ENCODE results near the gene NUBPL.
"Not testable (repeated sequence)": the region's sequence is repeated elsewhere in the genome, so short reads cannot be mapped to it uniquely, and the experiment has no call there.

Gene NUBPL

DNA sequence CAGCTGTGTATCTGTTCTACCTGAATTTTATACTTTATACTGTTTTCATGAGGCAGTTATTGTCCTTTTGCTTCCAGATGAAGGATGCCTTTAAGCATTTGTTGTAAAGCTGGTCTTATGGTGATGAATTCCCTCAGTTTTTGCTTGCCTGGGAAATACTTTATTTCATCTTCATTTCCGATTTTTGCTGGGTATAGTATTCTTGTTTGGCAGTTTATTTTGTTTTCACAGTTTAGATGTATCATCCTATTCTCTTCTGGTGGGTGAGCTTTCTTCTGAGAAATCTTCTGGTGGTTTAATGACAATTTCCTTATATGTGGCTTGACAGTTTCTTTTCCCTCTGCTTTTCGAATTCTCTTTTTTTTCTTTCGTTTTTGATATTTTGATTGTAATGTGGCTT, 188.1 kb downstream of the NUBPL start:
- no peak for ATAC-seq

DNA sequence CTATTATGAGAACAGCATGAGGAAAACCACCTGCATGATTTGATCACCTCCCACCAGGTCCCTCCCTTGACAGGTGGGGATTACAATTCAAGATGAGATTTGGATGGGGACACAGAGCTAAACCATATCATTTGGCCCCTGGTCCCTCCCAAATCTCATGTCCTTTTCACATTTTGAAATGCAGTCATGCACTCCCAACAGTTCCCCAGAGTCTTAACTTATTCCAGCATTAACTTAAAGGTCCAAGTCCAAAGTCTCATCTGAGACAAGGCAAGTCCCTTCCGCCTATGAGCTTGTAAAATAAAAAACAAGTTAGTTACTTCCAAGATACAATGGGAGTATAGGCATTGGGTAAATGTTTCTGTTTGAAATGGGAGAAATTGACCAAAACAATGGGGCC, 189.8 kb downstream of the NUBPL start:
- ATAC-seq, result not testable (repeated sequence)

DNA sequence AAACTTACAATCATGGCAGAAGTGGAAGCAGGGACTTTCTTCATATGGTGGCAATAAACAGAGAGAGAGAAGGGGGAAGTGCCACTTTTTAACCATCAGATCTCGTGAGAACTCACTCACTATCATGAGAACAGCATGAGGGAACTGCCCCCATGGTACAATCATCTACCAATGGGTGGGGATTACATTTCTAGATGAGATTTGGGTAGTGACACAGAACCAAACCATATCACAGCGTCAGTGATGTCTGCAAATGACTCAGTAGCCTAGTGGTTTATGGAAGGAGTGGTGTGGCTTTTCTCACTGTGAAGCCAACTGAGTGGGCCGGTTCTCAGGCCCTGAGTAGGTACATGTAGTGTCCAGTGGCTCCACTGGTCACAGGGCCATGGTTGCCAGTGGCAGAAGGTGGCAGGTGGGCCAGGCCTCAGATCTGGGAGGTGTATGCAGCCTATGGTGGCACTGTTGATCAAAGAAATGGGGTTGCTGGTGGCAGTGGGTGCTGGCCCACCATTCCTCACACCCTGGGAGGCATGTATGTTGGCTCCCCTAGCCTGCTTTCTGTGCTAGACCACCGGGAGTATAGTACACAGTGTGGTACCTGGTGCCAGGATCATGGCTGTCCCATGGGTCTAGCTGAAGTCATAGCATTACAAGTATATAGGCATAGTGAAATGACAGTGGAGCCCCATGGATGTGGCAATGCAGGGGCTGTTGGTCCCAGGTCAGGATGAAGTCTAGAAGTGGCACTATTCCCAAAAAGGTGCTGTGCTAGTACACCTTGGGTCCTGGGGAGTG, 191.9 kb downstream of the NUBPL start:
- ATAC-seq, result peak; percentile 21 to 36

DNA sequence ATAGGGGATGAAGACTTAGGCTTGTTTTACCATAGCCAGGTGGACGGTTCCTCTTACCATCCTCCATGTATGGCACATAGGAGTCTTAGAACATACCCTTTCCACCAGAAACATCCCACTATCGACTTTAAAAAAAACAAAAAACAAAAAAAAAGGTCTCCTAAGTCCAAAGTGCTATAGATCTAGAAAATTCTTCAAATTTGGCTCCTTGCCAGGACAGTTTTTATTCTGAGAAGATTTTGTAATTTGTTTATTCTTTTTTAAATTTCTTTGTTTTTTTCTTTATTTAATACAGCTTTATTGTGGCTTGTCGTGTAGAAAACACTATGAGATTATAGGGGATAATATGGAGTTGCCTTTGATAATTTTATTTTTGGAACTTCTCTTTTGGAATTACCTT, 197.7 kb downstream of the NUBPL start:
- ATAC-seq, result no peak

DNA sequence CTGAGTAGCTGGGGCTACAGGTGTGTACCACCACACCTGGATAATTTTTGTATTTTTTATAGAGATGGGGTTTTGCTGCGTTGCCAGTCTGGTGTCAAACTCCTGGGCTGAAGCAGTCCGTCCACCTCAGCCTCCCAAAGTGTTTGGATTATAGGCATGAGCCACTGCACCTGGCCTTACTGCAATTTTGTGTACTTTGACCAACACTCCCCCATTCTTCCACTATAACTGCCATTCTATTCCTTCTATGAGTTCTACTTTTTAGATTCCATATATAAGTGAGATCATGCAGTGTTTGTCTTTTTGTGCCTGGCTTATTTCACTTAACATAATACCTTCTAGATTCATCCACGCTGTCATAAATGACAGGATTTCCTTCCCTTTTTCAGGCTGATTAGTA, 199.1 kb downstream of the NUBPL start:
- no peak for ATAC-seq

DNA sequence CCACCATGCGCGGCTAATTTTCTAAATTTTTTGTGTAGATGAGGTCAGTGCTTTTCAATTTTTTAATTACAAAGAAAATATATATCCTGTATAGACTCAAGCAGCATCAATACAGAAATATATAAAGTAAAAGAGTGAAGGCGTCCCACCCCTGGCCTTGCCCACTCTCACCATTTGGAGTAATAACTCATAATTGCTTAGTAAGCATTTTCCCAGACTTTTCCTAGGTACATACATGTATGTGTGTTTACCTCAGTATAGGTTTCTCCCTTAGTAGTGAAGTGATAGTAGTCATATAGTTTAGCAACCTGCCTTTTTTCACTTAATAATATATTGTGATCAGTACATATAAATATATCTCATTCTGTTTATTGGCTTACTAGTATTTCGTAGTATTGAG, 200.1 kb downstream of the NUBPL start:
- no peak for ATAC-seq

DNA sequence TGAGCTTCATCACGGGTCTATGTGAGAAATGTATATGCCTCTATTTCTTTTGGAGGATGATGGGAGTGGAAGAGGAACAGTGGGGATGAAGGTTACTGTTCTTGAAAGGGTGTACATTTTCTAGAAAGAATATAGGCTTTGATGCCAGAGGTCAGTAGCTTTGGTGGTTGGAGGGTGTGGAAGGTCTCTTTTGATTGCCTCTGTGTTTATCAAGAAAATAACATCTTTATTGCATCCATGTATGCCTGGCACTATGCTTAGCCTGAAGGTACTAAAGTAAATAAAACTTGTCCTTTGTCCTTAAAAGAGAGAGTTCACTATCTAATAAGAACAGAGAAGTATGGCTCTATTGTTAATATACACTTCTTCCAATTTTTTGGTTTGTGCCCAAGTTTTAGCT, 201.8 kb downstream of the NUBPL start:
- no peak for ATAC-seq

DNA sequence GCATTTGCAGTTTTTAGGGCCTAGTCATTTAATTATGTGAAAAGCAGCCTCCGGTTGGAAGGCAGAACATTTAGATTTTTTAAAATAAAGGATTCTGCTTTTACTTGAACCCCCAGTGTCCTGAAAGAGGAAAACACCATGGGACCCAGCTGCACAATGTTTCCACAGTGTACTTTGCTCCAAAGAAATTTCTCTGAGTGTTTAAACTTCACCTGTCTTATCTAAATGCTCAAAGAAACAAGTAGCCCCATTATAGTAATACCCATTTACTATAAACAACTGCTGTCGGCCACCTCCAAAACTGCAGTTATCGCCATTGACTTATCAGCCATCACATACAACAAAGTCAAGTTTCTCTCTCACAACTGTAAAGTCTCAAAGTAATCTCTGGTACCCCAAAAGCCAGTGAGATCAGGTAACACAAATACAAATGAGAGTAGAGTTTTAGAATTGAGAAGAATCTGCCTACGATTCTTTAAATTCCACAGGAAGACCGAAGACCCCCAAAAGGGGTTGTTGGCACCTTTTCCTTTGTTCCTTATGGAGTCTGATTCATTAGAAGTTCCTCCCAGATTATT, 205.2 kb downstream of the NUBPL start:
- ATAC-seq, result no peak

DNA sequence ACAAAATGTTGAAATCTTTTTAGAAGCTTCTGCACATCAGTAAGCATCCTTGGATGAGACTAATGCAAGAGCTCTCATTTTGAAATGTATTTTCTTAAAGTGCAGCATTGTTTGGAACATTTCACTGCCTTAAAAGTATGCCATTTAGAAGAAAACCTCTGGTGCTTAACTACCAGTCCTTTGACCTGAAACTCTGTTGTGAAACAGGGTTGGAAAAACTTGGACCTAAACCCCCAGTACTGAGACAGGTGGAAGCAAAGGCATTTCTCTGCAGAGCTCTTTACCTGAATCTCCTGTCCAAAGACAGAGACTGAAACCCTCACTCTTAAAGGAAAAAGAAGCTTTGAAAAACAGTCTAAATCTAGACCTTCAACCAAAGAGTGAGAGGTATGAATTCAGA, 207.2 kb downstream of the NUBPL start:
- no peak for ATAC-seq

DNA sequence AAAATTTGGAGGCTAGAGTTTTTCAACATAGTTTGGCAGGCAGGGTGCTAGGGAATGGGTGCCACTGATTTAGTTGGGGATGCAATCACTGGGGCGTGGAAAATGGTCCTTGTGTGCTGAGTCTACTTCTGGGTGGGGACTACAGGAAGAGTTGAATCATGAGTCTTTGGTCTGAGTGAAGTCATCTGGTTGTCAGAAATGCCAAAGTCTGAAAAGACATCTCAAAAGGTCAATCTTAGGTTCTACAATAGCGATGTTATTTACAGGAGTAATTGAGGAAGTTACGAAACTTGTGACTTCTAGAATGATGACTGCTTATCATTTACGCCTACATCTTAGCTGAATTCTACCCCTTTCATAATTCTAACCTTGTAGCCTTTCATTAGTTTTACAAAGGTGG, 209.1 kb downstream of the NUBPL start:
- no peak for ATAC-seq

DNA sequence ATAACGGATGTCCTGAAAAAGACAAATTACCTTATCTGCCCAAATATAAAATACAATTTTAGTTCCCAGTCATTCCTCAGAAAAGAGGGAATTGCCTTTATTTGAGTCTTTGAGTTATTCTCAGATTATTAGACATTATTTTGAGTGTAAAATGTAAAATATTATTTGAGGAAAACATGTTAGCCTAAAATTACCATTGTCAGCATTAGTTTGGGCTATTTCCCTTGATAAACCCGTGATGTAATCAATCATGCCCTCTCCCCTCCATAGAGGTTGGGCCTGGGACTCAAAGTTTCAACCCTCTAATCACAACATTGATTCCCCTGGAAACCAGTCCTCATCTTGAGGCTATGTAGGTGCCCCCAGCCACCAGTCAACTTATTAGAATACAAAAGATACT, 213.4 kb downstream of the NUBPL start:
- no peak for ATAC-seq

DNA sequence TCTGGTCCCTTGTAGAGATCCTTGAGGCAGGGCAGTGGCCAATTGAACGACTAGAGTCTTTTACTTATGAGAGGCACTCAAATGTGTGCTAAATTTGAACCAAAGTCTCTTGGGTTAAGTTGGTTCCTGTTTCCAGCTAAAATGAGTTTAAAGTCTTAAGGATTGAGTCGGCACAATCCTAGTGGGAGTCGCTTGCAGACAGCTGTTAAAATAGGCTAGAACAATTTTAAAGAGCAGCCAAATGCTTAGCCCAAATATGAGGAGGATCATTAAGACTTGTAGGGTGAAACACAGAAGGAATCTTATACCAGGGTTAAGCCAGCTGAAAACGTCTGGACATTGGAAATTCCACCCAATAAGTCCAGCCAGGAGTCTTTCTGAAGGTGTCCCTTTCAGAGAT, 216.1 kb downstream of the NUBPL start:
- no peak for ATAC-seq

DNA sequence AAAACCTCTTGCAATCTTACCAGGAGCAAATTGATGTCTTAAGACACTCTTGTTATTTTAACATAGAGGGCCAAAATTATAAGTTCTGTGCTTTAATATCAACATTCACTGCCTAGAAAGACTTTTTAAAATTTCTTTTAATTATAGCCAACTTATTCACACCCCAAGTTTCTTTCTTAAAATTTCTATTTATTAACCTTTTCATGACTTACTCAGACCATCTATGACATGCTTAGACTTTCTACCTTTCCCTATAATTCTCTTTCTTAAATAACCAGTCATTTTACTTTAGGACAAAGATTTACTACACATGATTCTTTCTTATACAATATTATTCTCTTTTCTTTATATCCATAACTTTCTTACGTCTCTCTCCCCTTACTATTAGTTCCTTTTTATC, 220.4 kb downstream of the NUBPL start:
- no peak for ATAC-seq

DNA sequence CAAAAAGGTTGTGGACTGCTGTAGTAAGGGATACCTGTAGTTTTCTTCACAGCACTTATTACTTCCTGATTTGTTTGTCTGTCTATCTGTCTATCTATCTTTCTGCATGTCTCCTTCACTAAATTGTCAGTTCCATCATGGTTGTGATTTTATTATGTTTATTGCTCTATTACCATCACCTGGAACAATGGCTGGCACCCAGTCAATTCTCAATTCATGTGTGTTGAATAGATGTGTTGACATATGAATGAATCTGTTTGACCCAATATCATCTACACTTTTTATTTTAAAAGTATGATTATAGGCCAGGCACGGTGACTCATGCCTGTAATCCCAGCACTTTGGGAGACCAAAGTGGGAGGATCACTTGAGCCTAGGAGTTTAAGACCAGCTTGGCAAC, 224.4 kb downstream of the NUBPL start:
- no peak for ATAC-seq

DNA sequence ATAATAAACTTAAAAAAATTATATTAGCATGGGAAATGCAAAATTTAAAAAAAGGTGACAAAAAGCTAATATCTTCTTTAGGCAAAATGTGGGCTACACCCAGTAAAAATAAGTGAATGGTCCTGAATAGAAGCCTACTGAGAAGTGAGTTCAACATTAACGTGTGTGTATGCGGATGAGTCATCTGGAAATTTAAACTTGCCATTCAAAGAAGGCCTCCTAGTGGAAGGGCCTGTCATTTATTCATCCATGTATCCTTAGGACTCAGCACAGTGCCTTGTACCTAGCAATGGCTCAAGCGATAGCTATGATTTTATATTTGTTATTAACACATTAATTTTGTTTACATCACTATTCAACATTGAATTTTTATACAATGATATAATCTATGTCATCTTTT, 226.2 kb downstream of the NUBPL start:
- no peak for ATAC-seq

DNA sequence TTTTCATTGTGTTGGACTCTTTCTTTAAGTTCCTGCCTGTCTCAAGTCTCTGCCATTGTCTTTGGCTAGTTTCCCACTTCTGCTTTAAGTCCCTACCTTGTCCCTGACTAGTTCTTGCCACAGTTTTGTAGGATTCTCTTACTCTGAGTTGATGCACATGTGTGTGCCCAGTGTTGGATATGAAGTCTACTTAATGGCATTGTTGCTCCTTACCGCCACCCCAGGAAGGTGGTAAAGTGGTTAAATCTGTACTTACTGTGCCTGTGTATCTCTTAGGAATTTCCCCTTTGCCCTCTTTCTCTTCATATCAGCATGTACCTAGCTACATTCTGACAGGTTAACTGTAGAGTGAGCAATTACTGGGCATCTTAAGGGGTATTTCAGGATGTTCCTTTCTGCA, 227.1 kb downstream of the NUBPL start:
- ATAC-seq, result no peak

DNA sequence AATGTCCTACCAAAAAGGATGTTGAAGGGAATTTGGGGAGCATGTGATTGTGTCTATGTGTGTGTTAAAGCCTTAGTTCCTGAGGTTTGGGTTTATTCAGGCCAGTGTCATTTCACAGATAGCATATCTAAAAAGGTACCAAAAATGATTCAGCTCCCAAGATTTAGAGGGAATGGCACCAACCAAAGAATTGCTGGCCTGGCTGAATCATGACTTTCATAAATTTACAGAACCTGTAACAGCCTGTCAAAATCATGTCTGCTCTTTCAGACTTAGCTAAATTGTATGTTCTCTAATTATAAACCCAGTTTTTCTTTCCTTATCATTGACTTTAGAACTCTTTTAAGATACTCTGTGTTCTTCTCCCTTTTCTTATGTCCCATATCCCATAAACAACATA, 231.5 kb downstream of the NUBPL start:
- no peak for ATAC-seq

DNA sequence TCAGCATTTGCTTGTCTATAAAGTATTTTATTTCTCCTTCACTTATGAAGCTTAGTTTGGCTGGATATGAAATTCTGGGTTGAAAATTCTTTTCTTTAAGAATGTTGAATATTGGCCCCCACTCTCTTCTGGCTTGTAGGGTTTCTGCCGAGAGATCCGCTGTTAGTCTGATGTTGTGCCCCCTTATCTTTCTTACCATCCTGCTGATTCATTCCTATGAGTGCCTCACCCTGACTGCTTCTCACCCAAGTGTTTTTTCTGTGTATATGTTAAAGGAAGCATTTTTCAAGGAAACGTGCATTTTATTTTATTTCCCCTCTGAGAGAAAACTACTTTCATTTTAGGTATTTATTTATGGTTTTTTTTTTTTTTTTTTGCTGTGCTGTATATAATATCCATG, 236.7 kb downstream of the NUBPL start:
- ATAC-seq, result not testable (repeated sequence)

DNA sequence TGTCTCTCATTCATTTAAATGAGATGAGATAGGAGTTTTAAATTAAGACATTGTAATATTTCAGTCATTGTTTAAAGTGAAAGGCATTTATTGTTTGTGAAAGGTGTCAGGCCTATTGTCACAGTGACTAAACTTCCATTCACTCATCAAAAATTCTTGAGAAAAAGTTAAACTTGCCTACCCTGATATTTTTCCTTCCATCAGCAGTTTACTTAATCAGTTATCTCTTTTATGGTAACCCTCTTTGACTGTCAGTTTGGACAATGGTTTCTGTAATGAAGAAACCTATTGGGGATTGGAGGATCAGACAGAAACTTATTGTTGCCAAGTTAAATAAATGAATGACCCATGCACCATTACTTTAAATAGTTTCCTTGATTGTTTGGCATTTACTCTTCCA, 241.6 kb downstream of the NUBPL start:
- ATAC-seq, result no peak

DNA sequence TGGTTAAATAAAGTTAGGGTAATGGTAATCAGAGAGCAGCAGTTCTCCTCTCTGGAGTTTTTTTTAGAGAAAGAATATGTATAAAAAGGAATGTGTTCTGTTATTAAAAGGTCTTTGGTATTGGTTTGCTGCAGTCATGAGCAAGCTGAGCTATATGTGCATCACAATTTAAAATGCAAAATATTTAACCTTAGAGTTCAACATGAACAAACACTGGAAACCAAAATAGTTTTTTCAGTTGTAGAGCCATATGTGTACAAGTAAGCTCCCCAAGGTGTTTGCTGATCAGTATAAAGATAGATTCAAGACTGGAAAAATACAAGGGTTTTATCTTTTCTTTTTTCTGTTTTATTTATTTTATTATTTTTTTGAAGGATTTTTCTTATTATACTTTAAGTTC, 245.0 kb downstream of the NUBPL start:
- ATAC-seq, result no peak

DNA sequence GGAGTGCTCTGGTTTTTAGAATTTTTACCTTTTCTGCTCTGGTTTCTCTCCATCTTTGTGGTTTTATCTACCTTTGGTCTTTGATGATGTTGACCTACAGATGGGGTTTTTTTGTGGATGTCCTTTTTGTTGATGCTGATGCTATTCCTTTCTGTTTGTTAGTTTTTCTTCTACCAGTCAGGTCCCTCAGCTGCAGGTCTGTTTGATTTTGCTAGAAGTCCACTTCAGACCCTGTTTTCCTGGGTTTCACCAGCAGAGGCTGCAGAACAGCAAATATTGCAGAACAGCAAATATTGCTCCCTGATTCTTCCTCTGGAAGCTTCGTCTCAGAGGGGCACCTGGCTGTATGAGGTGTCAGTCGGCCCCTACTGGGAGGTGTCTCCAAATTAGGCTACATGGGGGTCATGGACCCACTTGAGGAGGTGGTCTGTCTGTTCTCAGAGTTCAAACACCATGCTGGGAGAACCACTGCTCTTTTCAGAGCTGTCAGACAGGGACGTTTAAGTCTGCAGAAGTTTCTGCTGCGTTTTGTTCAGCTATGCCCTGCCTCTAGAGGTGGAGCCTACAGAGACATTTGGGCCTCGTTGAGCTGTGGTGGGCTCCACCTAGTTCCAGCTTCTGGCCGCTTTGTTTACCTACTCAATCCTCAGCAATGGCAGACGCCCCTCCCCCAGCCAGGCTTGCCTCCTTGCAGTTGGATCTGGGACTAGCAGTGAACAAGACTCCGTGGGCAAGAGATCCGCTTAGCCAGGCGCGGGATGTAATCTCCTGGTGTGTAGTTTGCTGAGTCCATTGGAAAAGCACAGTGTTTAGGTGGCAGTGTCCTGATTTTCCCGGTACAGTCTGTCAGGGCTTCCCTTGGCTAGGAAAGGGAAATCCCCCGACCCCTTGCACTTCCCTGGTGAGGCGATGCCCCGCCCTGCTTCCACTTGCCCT, 250.8 kb downstream of the NUBPL start:
- ATAC-seq, result not testable (repeated sequence)

DNA sequence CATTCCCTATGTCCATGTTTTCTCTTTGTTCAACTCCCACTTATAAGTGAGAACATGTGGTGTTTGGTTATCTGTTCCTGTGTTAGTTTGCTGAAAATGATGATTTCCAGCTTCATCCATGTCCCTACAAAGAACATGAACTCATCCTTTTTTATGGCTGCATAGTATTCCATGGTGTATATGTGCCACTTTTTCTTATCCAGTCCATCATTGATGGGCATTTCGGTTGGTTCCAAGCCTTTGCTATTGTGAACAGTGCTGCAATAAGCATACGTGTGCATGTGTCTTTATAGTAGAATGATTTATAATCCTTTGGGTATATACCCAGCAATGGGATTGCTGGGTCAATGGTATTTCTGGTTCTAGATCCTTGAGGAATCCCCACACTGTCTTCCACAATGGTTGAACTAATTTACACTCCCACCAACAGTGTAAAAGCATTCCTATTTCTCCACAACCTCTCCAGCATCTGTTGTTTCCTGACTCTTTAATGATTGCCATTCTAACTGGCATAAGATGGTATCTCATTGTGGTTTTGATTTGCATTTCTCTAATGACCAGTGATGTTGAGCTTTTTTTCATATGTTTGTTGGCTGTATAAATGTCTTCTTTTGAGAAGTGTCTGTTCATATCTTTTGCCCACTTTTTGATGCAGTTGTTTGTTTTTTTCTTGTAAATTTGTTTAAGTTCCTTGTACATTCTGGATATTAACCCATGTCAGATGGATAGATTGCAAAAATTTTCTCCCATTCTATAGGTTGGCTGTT, 252.7 kb downstream of the NUBPL start:
- ATAC-seq, result not testable (repeated sequence)

DNA sequence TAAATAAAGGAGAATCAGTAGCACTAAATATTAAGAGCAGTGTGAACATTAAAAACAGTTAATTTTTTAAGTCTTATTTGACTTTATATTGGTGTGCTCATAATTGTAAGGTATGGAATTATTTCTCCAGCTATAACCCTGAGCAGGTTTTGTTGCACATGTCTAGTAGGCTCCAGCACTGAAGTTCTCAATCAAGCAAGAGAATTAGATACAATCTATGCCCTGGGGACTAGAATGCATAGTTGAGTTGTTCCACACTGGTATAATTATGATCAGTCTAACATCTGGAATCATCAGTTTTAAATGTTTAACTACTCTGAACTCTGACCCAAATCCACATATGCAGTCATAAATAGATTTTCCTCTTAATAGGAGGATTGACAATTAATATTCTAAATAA, 258.1 kb downstream of the NUBPL start:
- no peak for ATAC-seq

All from activated CD4-positive, CD25-positive, alpha-beta regulatory T cell treated with anti-CD3 and anti-CD28 coated beads, Interleukin-2, amount 50 U/mL, for 24 hours (primary cell).